ENCODE data around the gene NKPD1. TPM values are rescaled to one million over a fixed set of nuclear protein-coding genes. Genes with fewer than 3 reads are reported as not detected.

Gene NKPD1
- total and polyA plus RNA-seq, 2 donors, result 0.14 to 0.59 TPM

- H3K4me3 ChIP-seq (ENCODE audit: low read length in 2 of 2), result no peak overlapping the region
- peaks cover 0 to 7% of the 10 kb centered on the region in 2 donors for H3K4me1 ChIP-seq (ENCODE audit: control insufficient read depth in 2 of 2, insufficient read depth in 2 of 2, low read length in 2 of 2)
- H3K27me3 ChIP-seq (ENCODE audit: control insufficient read depth in 2 of 2, insufficient read depth in 1 of 2, low read length in 1 of 2), result peaks cover 0 to 2% of the 10 kb centered on the region in 2 donors
- peaks cover 0 to 2% of the 10 kb centered on the region in 2 donors for H3K9me3 ChIP-seq (ENCODE audit: control insufficient read depth in 2 of 2, insufficient read depth in 1 of 2, low read length in 1 of 2)
- DNase-seq (ENCODE audit: low read depth in 6 of 9, low spot score in 9 of 9), result no peak
- H3K27ac ChIP-seq (ENCODE audit: low read depth in 1 of 2, low read length in 1 of 2), result no peak overlapping the region
- WGBS, result 97% methylated on average over 54 of the region's 54 CpGs
- H3K36me3 ChIP-seq (ENCODE audit: control insufficient read depth in 2 of 2, insufficient read depth in 2 of 2, low read length in 1 of 2), result peaks cover 42 to 73% of the 10 kb centered on the region in 2 donors
Measured at GRCh38 chr19:45145270-45146189, 15.3 kb downstream of the NKPD1 start.

GRCh38 chr19:45144431-45145269, 16.1 kb downstream of the NKPD1 start:
- Histone ChIP-seq H3K27ac (ENCODE audit: low read depth in 1 of 2, low read length in 1 of 2) (no peak overlapping the region), H3K4me1 (ENCODE audit: control insufficient read depth in 2 of 2, insufficient read depth in 2 of 2, low read length in 2 of 2) (peaks cover 0 to 7% of the 10 kb centered on the region in 2 donors), H3K36me3 (ENCODE audit: control insufficient read depth in 2 of 2, insufficient read depth in 2 of 2, low read length in 1 of 2) (peaks cover 44 to 81% of the 10 kb centered on the region in 2 donors), H3K9me3 (ENCODE audit: control insufficient read depth in 2 of 2, insufficient read depth in 1 of 2, low read length in 1 of 2) (peaks cover 0 to 1% of the 10 kb centered on the region in 2 donors), H3K27me3 (ENCODE audit: control insufficient read depth in 2 of 2, insufficient read depth in 1 of 2, low read length in 1 of 2) (no peaks in the 10 kb centered on the region), H3K4me3 (ENCODE audit: low read length in 2 of 2) (no peak overlapping the region)
- DNase-seq (ENCODE audit: low read depth in 6 of 9, low spot score in 9 of 9), result no peak
- WGBS, result 98% methylated on average over 53 of the region's 53 CpGs

GRCh38 chr19:45142726-45143110, 18.1 kb downstream of the NKPD1 start:
- H3K4me3 ChIP-seq (ENCODE audit: low read length in 2 of 2), result no peak overlapping the region
- no peaks in the 10 kb centered on the region for H3K9me3 ChIP-seq (ENCODE audit: control insufficient read depth in 2 of 2, insufficient read depth in 1 of 2, low read length in 1 of 2)
- DNase-seq (ENCODE audit: low read depth in 6 of 9, low spot score in 9 of 9), result no peak
- WGBS, result 96% methylated on average over 9 of the region's 9 CpGs
- H3K36me3 ChIP-seq (ENCODE audit: control insufficient read depth in 2 of 2, insufficient read depth in 2 of 2, low read length in 1 of 2), result peaks cover 44 to 78% of the 10 kb centered on the region in 2 donors
- H3K27ac ChIP-seq (ENCODE audit: low read depth in 1 of 2, low read length in 1 of 2), result no peak overlapping the region
- no peaks in the 10 kb centered on the region for H3K4me1 ChIP-seq (ENCODE audit: control insufficient read depth in 2 of 2, insufficient read depth in 2 of 2, low read length in 2 of 2)
- no peaks in the 10 kb centered on the region for H3K27me3 ChIP-seq (ENCODE audit: control insufficient read depth in 2 of 2, insufficient read depth in 1 of 2, low read length in 1 of 2)

GRCh38 chr19:45142016-45142725, 18.6 kb downstream of the NKPD1 start:
- no peak for DNase-seq (ENCODE audit: low read depth in 6 of 9, low spot score in 9 of 9)
- H3K9me3 ChIP-seq (ENCODE audit: control insufficient read depth in 2 of 2, insufficient read depth in 1 of 2, low read length in 1 of 2), result no peaks in the 10 kb centered on the region
- no peak overlapping the region for H3K27ac ChIP-seq (ENCODE audit: low read depth in 1 of 2, low read length in 1 of 2)
- H3K36me3 ChIP-seq (ENCODE audit: control insufficient read depth in 2 of 2, insufficient read depth in 2 of 2, low read length in 1 of 2), result peaks cover 41 to 74% of the 10 kb centered on the region in 2 donors
- peaks cover 0 to 3% of the 10 kb centered on the region in 2 donors for H3K4me1 ChIP-seq (ENCODE audit: control insufficient read depth in 2 of 2, insufficient read depth in 2 of 2, low read length in 2 of 2)
- no peak overlapping the region for H3K4me3 ChIP-seq (ENCODE audit: low read length in 2 of 2)
- WGBS, result 96% methylated on average over 33 of the region's 33 CpGs
- H3K27me3 ChIP-seq (ENCODE audit: control insufficient read depth in 2 of 2, insufficient read depth in 1 of 2, low read length in 1 of 2), result no peaks in the 10 kb centered on the region

- no peak for DNase-seq (ENCODE audit: low read depth in 6 of 9, low spot score in 9 of 9)
- no peak overlapping the region for H3K27ac ChIP-seq (ENCODE audit: low read depth in 1 of 2, low read length in 1 of 2)
- no peak overlapping the region for H3K4me3 ChIP-seq (ENCODE audit: low read length in 2 of 2)
- WGBS, result 96% methylated on average over 28 of the region's 28 CpGs
- H3K36me3 ChIP-seq (ENCODE audit: control insufficient read depth in 2 of 2, insufficient read depth in 2 of 2, low read length in 1 of 2), result peaks cover 34 to 65% of the 10 kb centered on the region in 2 donors
- no peaks in the 10 kb centered on the region for H3K27me3 ChIP-seq (ENCODE audit: control insufficient read depth in 2 of 2, insufficient read depth in 1 of 2, low read length in 1 of 2)
- H3K9me3 ChIP-seq (ENCODE audit: control insufficient read depth in 2 of 2, insufficient read depth in 1 of 2, low read length in 1 of 2), result no peaks in the 10 kb centered on the region
- peaks cover 0 to 9% of the 10 kb centered on the region in 2 donors for H3K4me1 ChIP-seq (ENCODE audit: control insufficient read depth in 2 of 2, insufficient read depth in 2 of 2, low read length in 2 of 2)
Measured at GRCh38 chr19:45141203-45141900, 19.4 kb downstream of the NKPD1 start.

GRCh38 chr19:45140533-45140932, 20.2 kb downstream of the NKPD1 start:
- no peaks in the 10 kb centered on the region for H3K27me3 ChIP-seq (ENCODE audit: control insufficient read depth in 2 of 2, insufficient read depth in 1 of 2, low read length in 1 of 2)
- no peak overlapping the region for H3K4me3 ChIP-seq (ENCODE audit: low read length in 2 of 2)
- H3K9me3 ChIP-seq (ENCODE audit: control insufficient read depth in 2 of 2, insufficient read depth in 1 of 2, low read length in 1 of 2), result no peaks in the 10 kb centered on the region
- peaks cover 0 to 11% of the 10 kb centered on the region in 2 donors for H3K4me1 ChIP-seq (ENCODE audit: control insufficient read depth in 2 of 2, insufficient read depth in 2 of 2, low read length in 2 of 2)
- H3K36me3 ChIP-seq (ENCODE audit: control insufficient read depth in 2 of 2, insufficient read depth in 2 of 2, low read length in 1 of 2), result peaks cover 28 to 57% of the 10 kb centered on the region in 2 donors
- 98% methylated on average over 11 of the region's 11 CpGs for WGBS
- H3K27ac ChIP-seq (ENCODE audit: low read depth in 1 of 2, low read length in 1 of 2), result no peak overlapping the region
- no peak for DNase-seq (ENCODE audit: low read depth in 6 of 9, low spot score in 9 of 9)

- DNase-seq (ENCODE audit: low read depth in 6 of 9, low spot score in 9 of 9), result no peak
- peaks cover 24 to 53% of the 10 kb centered on the region in 2 donors for H3K36me3 ChIP-seq (ENCODE audit: control insufficient read depth in 2 of 2, insufficient read depth in 2 of 2, low read length in 1 of 2)
- 96% methylated on average over 8 of the region's 8 CpGs for WGBS
Measured at GRCh38 chr19:45140144-45140503, 20.7 kb downstream of the NKPD1 start.

GRCh38 chr19:45139286-45140143, 21.3 kb downstream of the NKPD1 start:
- H3K36me3 ChIP-seq (ENCODE audit: control insufficient read depth in 2 of 2, insufficient read depth in 2 of 2, low read length in 1 of 2), result peaks cover 22 to 49% of the 10 kb centered on the region in 2 donors
- no peak overlapping the region for H3K4me3 ChIP-seq (ENCODE audit: low read length in 2 of 2)
- DNase-seq (ENCODE audit: low read depth in 6 of 9, low spot score in 9 of 9), result no peak
- H3K4me1 ChIP-seq (ENCODE audit: control insufficient read depth in 2 of 2, insufficient read depth in 2 of 2, low read length in 2 of 2), result peaks cover 0 to 11% of the 10 kb centered on the region in 2 donors
- WGBS, result 97% methylated on average over 24 of the region's 24 CpGs
- no peak overlapping the region for H3K27ac ChIP-seq (ENCODE audit: low read depth in 1 of 2, low read length in 1 of 2)
- H3K9me3 ChIP-seq (ENCODE audit: control insufficient read depth in 2 of 2, insufficient read depth in 1 of 2, low read length in 1 of 2), result no peaks in the 10 kb centered on the region
- no peaks in the 10 kb centered on the region for H3K27me3 ChIP-seq (ENCODE audit: control insufficient read depth in 2 of 2, insufficient read depth in 1 of 2, low read length in 1 of 2)

More at GRCh38 chr19:45140144-45140503, 20.7 kb downstream of the NKPD1 start:
- Histone ChIP-seq H3K27me3 (ENCODE audit: control insufficient read depth in 2 of 2, insufficient read depth in 1 of 2, low read length in 1 of 2) (no peaks in the 10 kb centered on the region), H3K27ac (ENCODE audit: low read depth in 1 of 2, low read length in 1 of 2) (no peak overlapping the region), H3K4me3 (ENCODE audit: low read length in 2 of 2) (no peak overlapping the region), H3K9me3 (ENCODE audit: control insufficient read depth in 2 of 2, insufficient read depth in 1 of 2, low read length in 1 of 2) (no peaks in the 10 kb centered on the region), H3K4me1 (ENCODE audit: control insufficient read depth in 2 of 2, insufficient read depth in 2 of 2, low read length in 2 of 2) (peaks cover 0 to 11% of the 10 kb centered on the region in 2 donors)

All from thymus (tissue), 11 donors.